CD14-positive monocyte (primary cell): ENCODE measurements around the gene GLRB. TPM values are rescaled to one million over a fixed set of nuclear protein-coding genes. Genes with fewer than 3 reads are reported as not detected.

Experiments
- DNase-seq, 3 donors: peaks; one replicate each; pipeline ENCODE4 v3.0.0-alpha.2; 2011 to 2022
- H2AFZ ChIP-seq: 2 replicates; pipeline ENCODE4 v1.6.0; 2012; ENCODE audit warnings: mild to moderate bottlenecking, low read depth, low read length, inconsistent platforms; ENCODE audit not compliant: insufficient read depth, poor library complexity, severe bottlenecking
- H3K27ac ChIP-seq, 2 donors: 1 replicate in 1 of 2; 2 replicates in 1 of 2; pipeline ENCODE4 v1.5.1; 2012 to 2013; ENCODE audit warnings: low read length in 2 of 2, control low read depth in 1 of 2, inconsistent platforms in 1 of 2, low read depth in 1 of 2, mild to moderate bottlenecking in 1 of 2
- H3K27me3 ChIP-seq, 2 donors: one replicate each; pipeline versions ENCODE4 v1.6.0 to v1.6.1; 2011 to 2013; ENCODE audit warnings: low read length in 2 of 2; ENCODE audit not compliant: control insufficient read depth in 2 of 2, insufficient read depth in 2 of 2
- H3K36me3 ChIP-seq, 2 donors: replicated peaks in 1 of 2; 1 replicate in 1 of 2; 2 replicates in 1 of 2; pipeline versions ENCODE4 v1.5.1 to v1.6.1; 2012 to 2013; ENCODE audit warnings: low read length in 2 of 2, control low read depth in 1 of 2, inconsistent platforms in 1 of 2, mild to moderate bottlenecking in 1 of 2; ENCODE audit not compliant: insufficient read depth in 2 of 2, control insufficient read depth in 1 of 2
- H3K4me1 ChIP-seq, 2 donors: 1 replicate in 1 of 2; 2 replicates in 1 of 2; pipeline versions ENCODE4 v1.5.1 to v1.6.1; 2012 to 2013; ENCODE audit warnings: low read length in 2 of 2, control low read depth in 1 of 2, inconsistent platforms in 1 of 2, mild to moderate bottlenecking in 1 of 2, moderate library complexity in 1 of 2; ENCODE audit not compliant: insufficient read depth in 2 of 2, control insufficient read depth in 1 of 2
- H3K4me2 ChIP-seq: replicated peaks from 2 replicates; pipeline ENCODE3; 2012; ENCODE audit warnings: low read length, moderate library complexity, mild to moderate bottlenecking; ENCODE audit not compliant: poor library complexity, severe bottlenecking; ENCODE audit errors: extremely low read depth
- H3K4me3 ChIP-seq, 3 experiments: fragments of 200-600 bp in 1 of 3; sonication (generic) in 1 of 3; replicated peaks in 1 of 3; 1 replicate in 2 of 3; 2 replicates in 1 of 3; pipeline ENCODE4 v1.5.1; 2011 to 2013; ENCODE audit warnings: low read length in 3 of 3, mild to moderate bottlenecking in 3 of 3, control low read depth in 2 of 3, low read depth in 2 of 3, inconsistent platforms in 1 of 3, moderate library complexity in 1 of 3
- H3K79me2 ChIP-seq: 2 replicates; pipeline ENCODE4 v1.6.0; 2012; ENCODE audit warnings: mild to moderate bottlenecking, control low read depth, inconsistent platforms, low read length, moderate library complexity; ENCODE audit not compliant: insufficient read depth
- H3K9ac ChIP-seq: 2 replicates; pipeline ENCODE4 v1.6.0; 2017; ENCODE audit warnings: low read length, mild to moderate bottlenecking; ENCODE audit not compliant: insufficient read depth, poor library complexity, severe bottlenecking
- H3K9me3 ChIP-seq, 2 donors: replicated peaks in 1 of 2; 1 replicate in 1 of 2; 2 replicates in 1 of 2; pipeline versions ENCODE4 v1.5.1 to v1.6.1; 2012 to 2013; ENCODE audit warnings: low read length in 2 of 2, control low read depth in 1 of 2; ENCODE audit not compliant: control insufficient read depth in 1 of 2, insufficient read depth in 1 of 2
- H4K20me1 ChIP-seq: 2 replicates; pipeline ENCODE4 v1.6.0; 2012; ENCODE audit warnings: mild to moderate bottlenecking, low read length, control low read depth, moderate library complexity; ENCODE audit not compliant: insufficient read depth
- H3K27ac Mint-ChIP-seq, 7 donors: one replicate each; pipeline ENCODE4 v1.8.0; 2020; ENCODE audit warnings: mild to moderate bottlenecking in 7 of 7, mixed read lengths in 7 of 7, moderate library complexity in 6 of 7, inconsistent platforms in 2 of 7
- H3K27me3 Mint-ChIP-seq, 3 donors: one replicate each; pipeline ENCODE4 v1.8.0; 2021 to 2022; ENCODE audit warnings: low read depth in 3 of 3, mild to moderate bottlenecking in 3 of 3, mixed read lengths in 3 of 3, moderate library complexity in 3 of 3, inconsistent platforms in 1 of 3
- H3K36me3 Mint-ChIP-seq, 2 donors: one replicate each; pipeline ENCODE4 v1.8.0; 2020; ENCODE audit warnings: mixed read lengths in 2 of 2, inconsistent platforms in 1 of 2, mild to moderate bottlenecking in 1 of 2
- H3K4me1 Mint-ChIP-seq: one replicate; pipeline ENCODE4 v1.8.0; 2020; ENCODE audit warnings: mild to moderate bottlenecking, mixed read lengths
- H3K4me3 Mint-ChIP-seq, 2 donors: one replicate each; pipeline ENCODE4 v1.8.0; 2020; ENCODE audit warnings: mild to moderate bottlenecking in 2 of 2, mixed read lengths in 2 of 2, moderate library complexity in 1 of 2
- H3K9me3 Mint-ChIP-seq, 7 donors: one replicate each; pipeline ENCODE4 v1.8.0; 2020 to 2022; ENCODE audit warnings: mixed read lengths in 7 of 7, mild to moderate bottlenecking in 6 of 7, moderate library complexity in 6 of 7, inconsistent platforms in 2 of 7
- CTCF ChIP-seq: fragments of 200-600 bp; IDR thresholded peaks from one replicate; pipeline ENCODE4 v1.8.0; 2022; ENCODE audit warnings: antibody characterized with exemption, mild to moderate bottlenecking
- WGBS: methylation state at CpG from one replicate; pipeline ENCODE4 v1.1.5; 2013; ENCODE audit warnings: missing lambda C conversion rate; ENCODE audit not compliant: insufficient coverage; 5-methylcytosine and 5-hydroxymethylcytosine counted together
- intact Hi-C, 2 donors: fragments of 100-400 bp; cut with micrococcal nuclease; formaldehyde crosslinking; loops; one replicate each; pipeline versions ENCODE4 v1.15.0 to v1.15.1; 2023
- polyA plus RNA-seq, 3 donors: library from polyadenylated mRNA; depleted of rRNA in 1 of 3; unstranded in 2 of 3; stranded (reverse) in 1 of 3; fragments of 300-500 nt in 2 of 3; fragments of >200 nt in 1 of 3; fragmentation: Illumina TruSeq in 2 of 3; gene quantifications; 1 replicate in 2 of 3; 2 replicates in 1 of 3; pipeline ENCODE4 v1.2.3, GENCODE V29; 2012 to 2021

GLRB gene
- polyA plus RNA-seq, 3 donors, result not detected

- Histone ChIP-seq H3K27ac (no peak overlapping the region), H2AFZ (no peak overlapping the region), H4K20me1 (no peaks in the 10 kb centered on the region), H3K36me3 (no peaks in the 10 kb centered on the region), H3K4me3 (no peak overlapping the region), H3K4me2 (no peak overlapping the region), H3K27me3 (no peaks in the 10 kb centered on the region), H3K9me3 (no peaks in the 10 kb centered on the region), H3K9ac (no peak overlapping the region), H3K4me1 (no peaks in the 10 kb centered on the region), H3K79me2 (no peaks in the 10 kb centered on the region)
- Mint-ChIP-seq H3K36me3 (no peaks in the 10 kb centered on the region), H3K9me3 (no peaks in the 10 kb centered on the region), H3K4me1 (no peaks in the 10 kb centered on the region), H3K27me3 (peaks cover 0 to 3% (median 2%) of the 10 kb centered on the region in 3 donors), H3K27ac (no peak overlapping the region), H3K4me3 (no peak overlapping the region)
- WGBS, result 100% methylated on average over 2 of the region's 4 CpGs
- intact Hi-C loops, result no loop called here
- DNase-seq, result no peak
- no peak for TF ChIP-seq CTCF
These were observed 25.4 kb upstream of the GLRB start for GRCh38 chr4:157050561-157050960.

GRCh38 chr4:157052429-157053040 lies 23.4 kb upstream of the GLRB start:
- no peaks in the 10 kb centered on the region for H3K27me3 ChIP-seq
- no peak overlapping the region for H2AFZ ChIP-seq
- Mint-ChIP-seq H3K9me3 (no peaks in the 10 kb centered on the region), H3K36me3 (no peaks in the 10 kb centered on the region), H3K27ac (no peak overlapping the region), H3K4me1 (no peaks in the 10 kb centered on the region), H3K4me3 (no peak overlapping the region), H3K27me3 (peaks cover 0 to 3% (median 2%) of the 10 kb centered on the region in 3 donors)
- no peak overlapping the region for H3K9ac ChIP-seq
- DNase-seq, result no peak
- H4K20me1 ChIP-seq, result no peaks in the 10 kb centered on the region
- no peaks in the 10 kb centered on the region for H3K4me1 ChIP-seq
- no peak overlapping the region for H3K27ac ChIP-seq
- H3K79me2 ChIP-seq, result no peaks in the 10 kb centered on the region
- no peaks in the 10 kb centered on the region for H3K36me3 ChIP-seq
- TF ChIP-seq CTCF, result no peak
- intact Hi-C loops, result no loop called here
- H3K4me2 ChIP-seq, result no peak overlapping the region
- 97% methylated on average over 8 of the region's 11 CpGs for WGBS
- H3K9me3 ChIP-seq, result no peaks in the 10 kb centered on the region
- H3K4me3 ChIP-seq, result no peak overlapping the region
